ENCODE results near the gene FAIM.
"Not testable (repeated sequence)": the region's sequence is repeated elsewhere in the genome, so short reads cannot be mapped to it uniquely, and the experiment has no call there.

FAIM gene

GRCh38 chr3:138600100-138600745 lies 8.3 kb upstream of the FAIM start:
- H3K4me3 ChIP-seq (ENCODE audit: low read depth, low read length), result no peak overlapping the region
- DNase-seq (ENCODE audit: low read depth), result no peak
- TF ChIP-seq, protein P1, sequence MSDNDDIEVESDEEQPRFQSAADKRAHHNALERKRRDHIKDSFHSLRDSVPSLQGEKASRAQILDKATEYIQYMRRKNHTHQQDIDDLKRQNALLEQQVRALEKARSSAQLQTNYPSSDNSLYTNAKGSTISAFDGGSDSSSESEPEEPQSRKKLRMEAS (IDR thresholded peaks at IDR 0.05; ENCODE audit: low read depth, low read length), result no peak
- TF ChIP-seq, protein P2, sequence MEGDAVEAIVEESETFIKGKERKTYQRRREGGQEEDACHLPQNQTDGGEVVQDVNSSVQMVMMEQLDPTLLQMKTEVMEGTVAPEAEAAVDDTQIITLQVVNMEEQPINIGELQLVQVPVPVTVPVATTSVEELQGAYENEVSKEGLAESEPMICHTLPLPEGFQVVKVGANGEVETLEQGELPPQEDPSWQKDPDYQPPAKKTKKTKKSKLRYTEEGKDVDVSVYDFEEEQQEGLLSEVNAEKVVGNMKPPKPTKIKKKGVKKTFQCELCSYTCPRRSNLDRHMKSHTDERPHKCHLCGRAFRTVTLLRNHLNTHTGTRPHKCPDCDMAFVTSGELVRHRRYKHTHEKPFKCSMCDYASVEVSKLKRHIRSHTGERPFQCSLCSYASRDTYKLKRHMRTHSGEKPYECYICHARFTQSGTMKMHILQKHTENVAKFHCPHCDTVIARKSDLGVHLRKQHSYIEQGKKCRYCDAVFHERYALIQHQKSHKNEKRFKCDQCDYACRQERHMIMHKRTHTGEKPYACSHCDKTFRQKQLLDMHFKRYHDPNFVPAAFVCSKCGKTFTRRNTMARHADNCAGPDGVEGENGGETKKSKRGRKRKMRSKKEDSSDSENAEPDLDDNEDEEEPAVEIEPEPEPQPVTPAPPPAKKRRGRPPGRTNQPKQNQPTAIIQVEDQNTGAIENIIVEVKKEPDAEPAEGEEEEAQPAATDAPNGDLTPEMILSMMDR (IDR thresholded peaks at IDR 0.05; ENCODE audit: low read depth, low read length), result no peak
- no peak for TF ChIP-seq MYC (IDR thresholded peaks at IDR 0.05; ENCODE audit: low read depth, low read length)
- TF ChIP-seq POLR2A (IDR thresholded peaks at IDR 0.05; ENCODE audit: extremely low read depth, insufficient read length), result no peak

- DNase-seq (ENCODE audit: low read depth); H3K4me3 ChIP-seq (ENCODE audit: low read depth, low read length): not testable (repeated sequence)
Measured at GRCh38 chr3:138601661-138602060, 6.9 kb upstream of the FAIM start.

DNA sequence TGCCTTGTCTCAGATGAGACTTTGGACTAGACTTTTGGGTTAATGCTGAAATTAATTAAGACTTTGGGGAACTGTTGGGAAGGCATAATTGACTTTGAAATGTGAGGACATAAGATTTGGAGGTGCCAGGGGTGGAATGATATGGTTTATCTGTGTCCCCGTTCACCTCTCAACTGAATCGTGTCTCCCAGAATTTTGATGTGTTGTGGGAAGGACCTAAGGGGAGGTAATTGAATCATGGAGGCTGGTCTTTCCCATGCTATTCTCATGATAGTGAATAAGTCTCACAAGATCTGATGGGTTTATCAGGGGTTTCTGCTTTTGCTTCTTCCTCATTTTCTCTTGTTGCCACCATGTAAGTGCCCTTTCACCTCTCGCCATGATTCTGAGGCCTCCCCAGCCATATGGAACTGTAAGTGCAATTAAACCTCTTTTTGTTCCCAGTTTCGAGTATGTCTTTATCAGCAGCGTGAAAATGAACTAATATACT lies 4.4 kb upstream of the FAIM start:
- DNase-seq (ENCODE audit: low read depth); H3K4me3 ChIP-seq (ENCODE audit: low read depth, low read length): not testable (repeated sequence)

DNA sequence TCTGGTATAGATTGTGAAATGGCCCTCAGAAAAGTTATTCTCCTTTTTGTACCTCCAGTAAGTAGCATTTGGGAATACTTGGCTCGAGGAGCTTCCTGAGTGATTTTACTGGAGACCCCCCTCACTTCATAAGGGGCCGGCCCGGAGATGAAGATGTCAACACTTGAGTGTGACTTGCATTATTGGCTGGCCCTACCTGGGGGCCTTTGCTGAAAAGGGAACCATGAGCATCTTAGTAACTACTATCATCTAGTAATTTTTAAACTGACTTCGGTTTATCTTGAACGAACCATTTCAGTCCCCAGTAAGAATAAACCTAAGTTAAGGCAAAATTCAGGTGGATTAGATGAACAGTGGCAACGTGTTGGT lies 1.3 kb downstream of the FAIM start:
- TF ChIP-seq, protein P1 (IDR thresholded peaks at IDR 0.05; ENCODE audit: low read depth, low read length), result no peak
- TF ChIP-seq, protein P2 (IDR thresholded peaks at IDR 0.05; ENCODE audit: low read depth, low read length), result no peak
- TF ChIP-seq MYC (IDR thresholded peaks at IDR 0.05; ENCODE audit: low read depth, low read length) (no peak), POLR2A (IDR thresholded peaks at IDR 0.05; ENCODE audit: extremely low read depth, insufficient read length) (no peak)
- peak overlapping the region; percentile 68 for H3K4me3 ChIP-seq (ENCODE audit: low read depth, low read length)
- no peak for DNase-seq (ENCODE audit: low read depth)

DNA sequence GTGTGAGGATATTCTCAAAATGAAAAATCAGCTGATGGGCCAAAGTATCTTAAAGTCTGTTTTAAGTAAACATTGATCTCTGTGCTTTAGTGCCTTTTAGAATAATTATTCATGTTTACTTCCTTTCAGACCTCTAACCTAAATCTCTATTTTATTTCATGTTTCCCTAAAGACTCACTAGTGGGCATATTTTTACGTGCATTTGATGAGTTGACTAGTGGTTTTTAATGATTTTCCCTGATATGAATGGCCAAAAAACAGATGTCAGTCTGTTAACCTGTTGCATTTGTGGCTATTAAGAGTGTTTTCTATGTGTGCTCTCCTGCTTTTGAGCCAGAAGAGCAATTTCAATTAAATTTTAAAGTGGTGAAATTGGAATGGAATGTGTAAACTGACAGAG lies 6.9 kb downstream of the FAIM start:
- DNase-seq (ENCODE audit: low read depth), result no peak
- TF ChIP-seq, protein P2 (IDR thresholded peaks at IDR 0.05; ENCODE audit: low read depth, low read length), result no peak
- no peak for TF ChIP-seq MYC (IDR thresholded peaks at IDR 0.05; ENCODE audit: low read depth, low read length)
- TF ChIP-seq POLR2A (IDR thresholded peaks at IDR 0.05; ENCODE audit: extremely low read depth, insufficient read length), result no peak
- TF ChIP-seq, protein P1 (IDR thresholded peaks at IDR 0.05; ENCODE audit: low read depth, low read length), result no peak
- no peak overlapping the region for H3K4me3 ChIP-seq (ENCODE audit: low read depth, low read length)

- H3K4me3 ChIP-seq (ENCODE audit: low read depth, low read length), result no peak overlapping the region
- no peak for DNase-seq (ENCODE audit: low read depth)
- TF ChIP-seq MYC (IDR thresholded peaks at IDR 0.05; ENCODE audit: low read depth, low read length) (no peak), POLR2A (IDR thresholded peaks at IDR 0.05; ENCODE audit: extremely low read depth, insufficient read length) (no peak)
- TF ChIP-seq, protein P1 (IDR thresholded peaks at IDR 0.05; ENCODE audit: low read depth, low read length), result no peak
- TF ChIP-seq, protein P2 (IDR thresholded peaks at IDR 0.05; ENCODE audit: low read depth, low read length), result no peak
Measured at GRCh38 chr3:138620431-138620830, 11.9 kb downstream of the FAIM start.

DNA sequence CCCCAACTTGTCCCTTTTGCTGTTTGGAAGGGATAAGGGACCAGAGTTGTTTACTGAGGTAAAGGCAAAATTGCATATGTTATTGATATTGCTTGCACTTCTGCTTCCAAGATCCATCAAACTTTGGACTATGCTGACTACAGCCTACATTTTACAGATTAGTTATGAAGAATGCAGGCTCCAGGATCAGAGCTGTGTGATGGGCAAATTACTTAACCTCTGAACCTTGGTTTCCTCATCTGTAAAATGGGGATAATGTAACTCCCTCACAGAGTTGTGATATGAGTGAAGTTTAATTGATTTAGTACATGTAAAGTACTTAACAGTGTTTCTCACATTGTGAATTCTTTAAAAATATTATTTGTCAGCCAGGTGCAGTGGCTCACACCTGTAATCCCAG lies 15.9 kb downstream of the FAIM start:
- H3K4me3 ChIP-seq (ENCODE audit: low read depth, low read length), result no peak overlapping the region
- no peak for DNase-seq (ENCODE audit: low read depth)
- TF ChIP-seq, protein P1 (IDR thresholded peaks at IDR 0.05; ENCODE audit: low read depth, low read length), result no peak
- TF ChIP-seq POLR2A (IDR thresholded peaks at IDR 0.05; ENCODE audit: extremely low read depth, insufficient read length) (no peak), MYC (IDR thresholded peaks at IDR 0.05; ENCODE audit: low read depth, low read length) (no peak)
